ENCODE measurements around the gene VCPKMT. TPM values are rescaled to one million over a fixed set of nuclear protein-coding genes. Genes with fewer than 3 reads are reported as not detected.

The VCPKMT gene
- total RNA-seq, 3 donors from 2014 or later (not counting 1 experiment from before 2014, with no cell fraction given): 19.4 to 23.9 (median 21.8) TPM

- H3K4me1 ChIP-seq (ENCODE audit: control insufficient read depth, insufficient read depth, low read length): no peaks in the 10 kb centered on the region
- Mint-ChIP-seq H3K4me3 (no peak overlapping the region), H3K27ac (no peak overlapping the region), H3K9me3 (no peaks in the 10 kb centered on the region), H3K4me1 (no peaks in the 10 kb centered on the region), H3K27me3 (ENCODE audit: low read depth in 2 of 2) (no peaks in the 10 kb centered on the region), H3K36me3 (no peaks in the 10 kb centered on the region)
- no peak overlapping the region for H3K4me3 ChIP-seq (ENCODE audit: low read length)
- H3K27ac ChIP-seq (ENCODE audit: low read length): no peak overlapping the region
- DNase-seq: no peak
- TF ChIP-seq, protein P1, sequence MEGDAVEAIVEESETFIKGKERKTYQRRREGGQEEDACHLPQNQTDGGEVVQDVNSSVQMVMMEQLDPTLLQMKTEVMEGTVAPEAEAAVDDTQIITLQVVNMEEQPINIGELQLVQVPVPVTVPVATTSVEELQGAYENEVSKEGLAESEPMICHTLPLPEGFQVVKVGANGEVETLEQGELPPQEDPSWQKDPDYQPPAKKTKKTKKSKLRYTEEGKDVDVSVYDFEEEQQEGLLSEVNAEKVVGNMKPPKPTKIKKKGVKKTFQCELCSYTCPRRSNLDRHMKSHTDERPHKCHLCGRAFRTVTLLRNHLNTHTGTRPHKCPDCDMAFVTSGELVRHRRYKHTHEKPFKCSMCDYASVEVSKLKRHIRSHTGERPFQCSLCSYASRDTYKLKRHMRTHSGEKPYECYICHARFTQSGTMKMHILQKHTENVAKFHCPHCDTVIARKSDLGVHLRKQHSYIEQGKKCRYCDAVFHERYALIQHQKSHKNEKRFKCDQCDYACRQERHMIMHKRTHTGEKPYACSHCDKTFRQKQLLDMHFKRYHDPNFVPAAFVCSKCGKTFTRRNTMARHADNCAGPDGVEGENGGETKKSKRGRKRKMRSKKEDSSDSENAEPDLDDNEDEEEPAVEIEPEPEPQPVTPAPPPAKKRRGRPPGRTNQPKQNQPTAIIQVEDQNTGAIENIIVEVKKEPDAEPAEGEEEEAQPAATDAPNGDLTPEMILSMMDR (IDR thresholded peaks at IDR 0.05): no peak
- intact Hi-C loops (cut with micrococcal nuclease): no loop called here
- no peaks in the 10 kb centered on the region for H3K9me3 ChIP-seq (ENCODE audit: control insufficient read depth, insufficient read depth, low read length)
- H3K36me3 ChIP-seq (ENCODE audit: control insufficient read depth, insufficient read depth, low read length): peaks cover 13% of the 10 kb centered on the region
- no peaks in the 10 kb centered on the region for H3K27me3 ChIP-seq (ENCODE audit: control insufficient read depth, insufficient read depth, low read length)
- ATAC-seq: no peak
- WGBS (ENCODE audit: insufficient coverage): 100% methylated on average over 3 of the region's 3 CpGs
Measured at GRCh38 chr14:50139192-50139591, 22.8 kb upstream of the VCPKMT start.

GRCh38 chr14:50127802-50128201 lies 11.4 kb upstream of the VCPKMT start:
- no peak overlapping the region for H3K4me3 Mint-ChIP-seq
- WGBS (ENCODE audit: insufficient coverage): no CpG with 5 or more reads among the region's 2 CpGs
- H3K9me3 ChIP-seq (ENCODE audit: control insufficient read depth, insufficient read depth, low read length): no peaks in the 10 kb centered on the region
- DNase-seq (no peak), ATAC-seq (no peak)
- no peak overlapping the region for H3K27ac ChIP-seq (ENCODE audit: low read length)
- no peak overlapping the region for H3K4me3 ChIP-seq (ENCODE audit: low read length)
- H3K36me3 Mint-ChIP-seq: peaks cover 18% of the 10 kb centered on the region
- H3K4me1 ChIP-seq (ENCODE audit: control insufficient read depth, insufficient read depth, low read length): no peaks in the 10 kb centered on the region
- H3K27me3 Mint-ChIP-seq (ENCODE audit: low read depth in 2 of 2): no peaks in the 10 kb centered on the region
- H3K9me3 Mint-ChIP-seq: no peaks in the 10 kb centered on the region
- H3K4me1 Mint-ChIP-seq: no peaks in the 10 kb centered on the region
- no peak overlapping the region for H3K27ac Mint-ChIP-seq
- H3K27me3 ChIP-seq (ENCODE audit: control insufficient read depth, insufficient read depth, low read length): no peaks in the 10 kb centered on the region
- intact Hi-C loops (cut with micrococcal nuclease): no loop called here
- TF ChIP-seq, protein P1 (IDR thresholded peaks at IDR 0.05): no peak
- peaks cover 38% of the 10 kb centered on the region for H3K36me3 ChIP-seq (ENCODE audit: control insufficient read depth, insufficient read depth, low read length)

- TF ChIP-seq, protein P1 (IDR thresholded peaks at IDR 0.05): no peak
- Mint-ChIP-seq H3K9me3 (no peaks in the 10 kb centered on the region), H3K36me3 (peaks cover 8% of the 10 kb centered on the region), H3K4me1 (no peaks in the 10 kb centered on the region), H3K27me3 (ENCODE audit: low read depth in 2 of 2) (no peaks in the 10 kb centered on the region), H3K4me3 (no peak overlapping the region), H3K27ac (no peak overlapping the region)
- intact Hi-C loops (cut with micrococcal nuclease): no loop called here
- no peak overlapping the region for H3K27ac ChIP-seq (ENCODE audit: low read length)
- no peaks in the 10 kb centered on the region for H3K4me1 ChIP-seq (ENCODE audit: control insufficient read depth, insufficient read depth, low read length)
- 91% methylated on average over 3 of the region's 3 CpGs for WGBS (ENCODE audit: insufficient coverage)
- no peaks in the 10 kb centered on the region for H3K27me3 ChIP-seq (ENCODE audit: control insufficient read depth, insufficient read depth, low read length)
- no peaks in the 10 kb centered on the region for H3K9me3 ChIP-seq (ENCODE audit: control insufficient read depth, insufficient read depth, low read length)
- DNase-seq (no peak), ATAC-seq (no peak)
- H3K4me3 ChIP-seq (ENCODE audit: low read length): no peak overlapping the region
- H3K36me3 ChIP-seq (ENCODE audit: control insufficient read depth, insufficient read depth, low read length): peaks cover 16% of the 10 kb centered on the region
Measured at GRCh38 chr14:50123062-50123461, 6.7 kb upstream of the VCPKMT start.

GRCh38 chr14:50122291-50122690 lies 5.9 kb upstream of the VCPKMT start:
- H3K27ac Mint-ChIP-seq: no peak overlapping the region
- Histone ChIP-seq H3K36me3 (ENCODE audit: control insufficient read depth, insufficient read depth, low read length) (peaks cover 14% of the 10 kb centered on the region), H3K4me1 (ENCODE audit: control insufficient read depth, insufficient read depth, low read length) (no peaks in the 10 kb centered on the region), H3K27me3 (ENCODE audit: control insufficient read depth, insufficient read depth, low read length) (no peaks in the 10 kb centered on the region), H3K4me3 (ENCODE audit: low read length) (no peak overlapping the region), H3K9me3 (ENCODE audit: control insufficient read depth, insufficient read depth, low read length) (no peaks in the 10 kb centered on the region), H3K27ac (ENCODE audit: low read length) (no peak overlapping the region)
- 100% methylated on average over 5 of the region's 6 CpGs for WGBS (ENCODE audit: insufficient coverage)
- no peaks in the 10 kb centered on the region for H3K4me1 Mint-ChIP-seq
- intact Hi-C loops (cut with micrococcal nuclease): no loop called here
- ATAC-seq: no peak
- H3K36me3 Mint-ChIP-seq: peaks cover 8% of the 10 kb centered on the region
- H3K27me3 Mint-ChIP-seq (ENCODE audit: low read depth in 2 of 2): no peaks in the 10 kb centered on the region
- no peak overlapping the region for H3K4me3 Mint-ChIP-seq
- TF ChIP-seq, protein P1 (IDR thresholded peaks at IDR 0.05): no peak
- DNase-seq: no peak
- no peaks in the 10 kb centered on the region for H3K9me3 Mint-ChIP-seq
